ENCODE data around the gene DUSP22. TPM values are rescaled to one million over a fixed set of nuclear protein-coding genes. Genes with fewer than 3 reads are reported as not detected.

The DUSP22 gene
- polyA plus RNA-seq, 3 donors, result 107 to 120 (median 117) TPM

DNA sequence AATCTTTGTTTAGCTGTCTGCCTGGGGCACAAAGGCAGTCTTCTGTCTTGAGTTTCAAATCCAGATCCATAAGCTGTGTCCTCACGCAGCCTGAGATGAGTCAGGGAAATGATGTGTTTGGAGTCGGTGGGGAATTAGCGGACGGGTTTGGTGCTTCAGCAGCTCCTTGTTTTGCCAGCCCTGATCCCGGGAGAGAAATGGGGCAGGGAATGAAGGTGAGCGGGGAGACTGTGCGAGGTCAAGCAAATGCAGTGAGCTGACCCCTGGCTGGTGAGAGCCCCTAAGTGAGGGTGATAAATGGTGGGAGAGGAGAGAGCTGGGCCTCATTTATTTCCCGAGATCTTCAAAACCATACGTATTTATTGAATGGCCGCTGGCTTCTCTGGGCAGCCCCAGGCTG lies 21.6 kb downstream of the DUSP22 start:
- Histone ChIP-seq H2AFZ (ENCODE audit: insufficient read depth, low read depth, low read length, poor library complexity, severe bottlenecking) (no peak overlapping the region), H4K20me1 (ENCODE audit: insufficient read depth, low read length) (no peaks in the 10 kb centered on the region), H3K4me3 (replicated peaks in 1 of 3; ENCODE audit: low read depth in 2 of 3, low read length in 3 of 3) (peak overlapping the region in 1 of 3 experiments; percentile 59), H3K27me3 (ENCODE audit: control insufficient read depth in 2 of 2, insufficient read depth in 2 of 2, low read length in 2 of 2) (no peaks in the 10 kb centered on the region), H3K79me2 (ENCODE audit: insufficient read depth, low read length) (peaks cover 73% of the 10 kb centered on the region), H3K4me1 (ENCODE audit: control insufficient read depth in 1 of 2, insufficient read depth in 2 of 2, low read length in 2 of 2) (peaks cover 74 to 88% of the 10 kb centered on the region in 2 donors), H3K36me3 (replicated peaks in 1 of 2; ENCODE audit: control insufficient read depth in 1 of 2, insufficient read depth in 2 of 2, low read length in 2 of 2) (peaks cover 3 to 21% of the 10 kb centered on the region in 2 donors), H3K9ac (ENCODE audit: insufficient read depth, low read length, poor library complexity, severe bottlenecking) (no peak overlapping the region), H3K9me3 (replicated peaks in 1 of 2; ENCODE audit: control insufficient read depth in 1 of 2, insufficient read depth in 1 of 2, low read length in 2 of 2) (no peaks in the 10 kb centered on the region), H3K27ac (ENCODE audit: low read depth in 1 of 2, low read length in 2 of 2) (peak overlapping the region; percentile 26 to 88), H3K4me2 (replicated peaks; ENCODE audit: extremely low read depth, low read length, poor library complexity, severe bottlenecking) (peak overlapping the region; percentile 62)
- Mint-ChIP-seq H3K4me1 (peaks cover 81% of the 10 kb centered on the region), H3K9me3 (peaks cover 0 to 15% (median 0%) of the 10 kb centered on the region in 7 donors), H3K27me3 (ENCODE audit: low read depth in 3 of 3) (peaks cover 0 to 3% (median 1%) of the 10 kb centered on the region in 3 donors), H3K4me3 (no peak overlapping the region), H3K27ac (peak overlapping the region; percentile 41 to 97 (median 83)), H3K36me3 (peaks cover 36 to 46% of the 10 kb centered on the region in 2 donors)
- TF ChIP-seq, protein P1, sequence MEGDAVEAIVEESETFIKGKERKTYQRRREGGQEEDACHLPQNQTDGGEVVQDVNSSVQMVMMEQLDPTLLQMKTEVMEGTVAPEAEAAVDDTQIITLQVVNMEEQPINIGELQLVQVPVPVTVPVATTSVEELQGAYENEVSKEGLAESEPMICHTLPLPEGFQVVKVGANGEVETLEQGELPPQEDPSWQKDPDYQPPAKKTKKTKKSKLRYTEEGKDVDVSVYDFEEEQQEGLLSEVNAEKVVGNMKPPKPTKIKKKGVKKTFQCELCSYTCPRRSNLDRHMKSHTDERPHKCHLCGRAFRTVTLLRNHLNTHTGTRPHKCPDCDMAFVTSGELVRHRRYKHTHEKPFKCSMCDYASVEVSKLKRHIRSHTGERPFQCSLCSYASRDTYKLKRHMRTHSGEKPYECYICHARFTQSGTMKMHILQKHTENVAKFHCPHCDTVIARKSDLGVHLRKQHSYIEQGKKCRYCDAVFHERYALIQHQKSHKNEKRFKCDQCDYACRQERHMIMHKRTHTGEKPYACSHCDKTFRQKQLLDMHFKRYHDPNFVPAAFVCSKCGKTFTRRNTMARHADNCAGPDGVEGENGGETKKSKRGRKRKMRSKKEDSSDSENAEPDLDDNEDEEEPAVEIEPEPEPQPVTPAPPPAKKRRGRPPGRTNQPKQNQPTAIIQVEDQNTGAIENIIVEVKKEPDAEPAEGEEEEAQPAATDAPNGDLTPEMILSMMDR (IDR thresholded peaks at IDR 0.05), result no peak
- no peak for DNase-seq
- intact Hi-C loops (cut with micrococcal nuclease), result no loop called here
- 93% methylated on average over 10 of the region's 10 CpGs for WGBS (ENCODE audit: insufficient coverage)

DNA sequence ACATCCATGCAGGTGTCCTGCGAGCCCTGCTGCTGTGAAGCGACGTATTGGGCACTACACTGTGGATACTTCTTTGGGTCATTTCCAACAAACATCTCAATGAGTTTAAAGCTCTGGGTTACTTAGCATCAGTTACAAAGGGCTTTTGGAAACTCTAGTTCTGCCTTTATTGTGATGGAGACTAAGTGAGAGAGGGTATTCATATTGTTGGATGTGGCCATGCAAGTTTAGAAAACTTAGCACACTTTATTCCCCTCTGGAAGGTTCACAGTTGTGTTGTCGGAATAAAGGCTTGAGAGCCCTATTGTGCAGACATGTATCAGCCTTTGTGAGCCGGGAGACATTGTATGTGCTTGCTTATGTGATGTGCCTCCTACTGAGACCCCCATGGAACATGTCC lies 22.1 kb downstream of the DUSP22 start:
- H3K4me3 Mint-ChIP-seq, result no peak overlapping the region
- no peak for DNase-seq
- 78% methylated on average over 5 of the region's 5 CpGs for WGBS (ENCODE audit: insufficient coverage)
- H3K27ac Mint-ChIP-seq, result peak overlapping the region in 5 of 7 donors; percentile 66 to 92 (median 83)
- peaks cover 74% of the 10 kb centered on the region for H3K79me2 ChIP-seq (ENCODE audit: insufficient read depth, low read length)
- H3K27me3 ChIP-seq (ENCODE audit: control insufficient read depth in 2 of 2, insufficient read depth in 2 of 2, low read length in 2 of 2), result no peaks in the 10 kb centered on the region
- H4K20me1 ChIP-seq (ENCODE audit: insufficient read depth, low read length), result no peaks in the 10 kb centered on the region
- H3K4me1 ChIP-seq (ENCODE audit: control insufficient read depth in 1 of 2, insufficient read depth in 2 of 2, low read length in 2 of 2), result peaks cover 74 to 88% of the 10 kb centered on the region in 2 donors
- H3K36me3 Mint-ChIP-seq, result peaks cover 35 to 49% of the 10 kb centered on the region in 2 donors
- H3K27me3 Mint-ChIP-seq (ENCODE audit: low read depth in 3 of 3), result peaks cover 0 to 3% (median 1%) of the 10 kb centered on the region in 3 donors
- peak overlapping the region in 1 of 3 experiments; percentile 59 for H3K4me3 ChIP-seq (replicated peaks in 1 of 3; ENCODE audit: low read depth in 2 of 3, low read length in 3 of 3)
- no peak overlapping the region for H3K4me2 ChIP-seq (replicated peaks; ENCODE audit: extremely low read depth, low read length, poor library complexity, severe bottlenecking)
- H2AFZ ChIP-seq (ENCODE audit: insufficient read depth, low read depth, low read length, poor library complexity, severe bottlenecking), result no peak overlapping the region
- intact Hi-C loops (cut with micrococcal nuclease), result no loop called here
- peaks cover 3 to 23% of the 10 kb centered on the region in 2 donors for H3K36me3 ChIP-seq (replicated peaks in 1 of 2; ENCODE audit: control insufficient read depth in 1 of 2, insufficient read depth in 2 of 2, low read length in 2 of 2)
- peak overlapping the region; percentile 26 to 88 for H3K27ac ChIP-seq (ENCODE audit: low read depth in 1 of 2, low read length in 2 of 2)
- TF ChIP-seq, protein P1 (IDR thresholded peaks at IDR 0.05), result no peak
- H3K9me3 ChIP-seq (replicated peaks in 1 of 2; ENCODE audit: control insufficient read depth in 1 of 2, insufficient read depth in 1 of 2, low read length in 2 of 2), result no peaks in the 10 kb centered on the region
- peaks cover 78% of the 10 kb centered on the region for H3K4me1 Mint-ChIP-seq
- H3K9me3 Mint-ChIP-seq, result peaks cover 0 to 15% (median 0%) of the 10 kb centered on the region in 7 donors
- no peak overlapping the region for H3K9ac ChIP-seq (ENCODE audit: insufficient read depth, low read length, poor library complexity, severe bottlenecking)

All from CD14-positive monocyte (primary cell).